ENCODE results near the gene ANKH.

ANKH gene

DNA sequence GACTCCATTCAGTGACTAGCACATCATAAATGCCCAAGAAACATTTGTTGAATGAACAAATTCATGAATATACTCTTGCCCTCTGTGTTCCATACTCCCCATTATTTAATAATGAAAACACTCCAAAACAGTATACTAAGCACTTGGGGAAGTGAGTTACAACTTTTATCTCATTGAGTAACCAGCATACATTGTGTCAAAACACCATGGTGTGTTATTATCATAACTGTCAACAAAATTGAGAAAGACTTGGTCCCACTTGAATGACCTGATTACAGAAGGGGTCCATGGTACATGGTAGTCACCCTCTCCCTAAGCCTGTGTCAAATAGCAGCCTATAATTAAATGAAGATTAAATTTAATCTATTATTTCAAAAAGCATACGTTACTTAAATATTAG is 16.2 kb downstream of the ANKH start:
- TF ChIP-seq FOXM1 (IDR thresholded peaks at IDR 0.05; ENCODE audit: borderline replicate concordance, low read depth), result no peak
- no peak for TF ChIP-seq TEAD4 (IDR thresholded peaks at IDR 0.05)
- no peak for TF ChIP-seq NFIC (IDR thresholded peaks at IDR 0.05)
- TF ChIP-seq TCF12 (IDR thresholded peaks at IDR 0.05; ENCODE audit: low read depth), result no peak
- TF ChIP-seq MAX (IDR thresholded peaks at IDR 0.05), result no peak
- TF ChIP-seq CEBPB (IDR thresholded peaks at IDR 0.05), result no peak
- TF ChIP-seq YY1 (IDR thresholded peaks at IDR 0.05; ENCODE audit: low read depth), result no peak
- TF ChIP-seq ZBTB7A (IDR thresholded peaks at IDR 0.05; ENCODE audit: low read depth), result no peak
- no peak for TF ChIP-seq EP300 (IDR thresholded peaks at IDR 0.05; ENCODE audit: borderline replicate concordance)
- no peak for TF ChIP-seq REST (IDR thresholded peaks at IDR 0.05; ENCODE audit: low read depth)
- no peak for TF ChIP-seq EGR1 (IDR thresholded peaks at IDR 0.05)
- no peak for TF ChIP-seq USF1 (IDR thresholded peaks at IDR 0.05)
- no peak for TF ChIP-seq TAF1 (IDR thresholded peaks at IDR 0.05; ENCODE audit: low read depth)
- TF ChIP-seq CREB1 (IDR thresholded peaks at IDR 0.05; ENCODE audit: low read depth), result no peak

DNA sequence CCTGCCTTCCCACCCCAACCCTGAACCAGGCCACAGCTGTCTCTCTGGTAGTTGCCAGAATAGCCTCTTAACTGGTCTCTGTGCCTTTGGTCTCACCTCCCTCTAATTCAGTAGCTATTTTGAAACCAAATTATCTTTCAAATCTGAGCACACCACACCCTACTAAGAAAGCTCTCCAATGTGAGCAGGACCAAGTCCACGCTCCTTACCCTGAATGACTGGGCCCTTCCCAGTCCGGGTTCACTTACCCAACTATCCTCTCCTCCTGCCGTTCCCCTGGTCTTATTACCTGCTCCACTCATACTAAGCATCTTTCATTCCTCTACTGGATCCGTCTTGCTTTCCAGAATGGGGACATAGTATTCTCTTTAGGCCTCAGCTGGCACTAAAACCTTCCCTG is 16.8 kb downstream of the ANKH start:
- TF ChIP-seq EGR1 (IDR thresholded peaks at IDR 0.05) (no peak), TCF12 (IDR thresholded peaks at IDR 0.05; ENCODE audit: low read depth) (no peak), EP300 (IDR thresholded peaks at IDR 0.05; ENCODE audit: borderline replicate concordance) (no peak), NFIC (IDR thresholded peaks at IDR 0.05) (no peak), REST (IDR thresholded peaks at IDR 0.05; ENCODE audit: low read depth) (no peak), YY1 (IDR thresholded peaks at IDR 0.05; ENCODE audit: low read depth) (no peak)

DNA sequence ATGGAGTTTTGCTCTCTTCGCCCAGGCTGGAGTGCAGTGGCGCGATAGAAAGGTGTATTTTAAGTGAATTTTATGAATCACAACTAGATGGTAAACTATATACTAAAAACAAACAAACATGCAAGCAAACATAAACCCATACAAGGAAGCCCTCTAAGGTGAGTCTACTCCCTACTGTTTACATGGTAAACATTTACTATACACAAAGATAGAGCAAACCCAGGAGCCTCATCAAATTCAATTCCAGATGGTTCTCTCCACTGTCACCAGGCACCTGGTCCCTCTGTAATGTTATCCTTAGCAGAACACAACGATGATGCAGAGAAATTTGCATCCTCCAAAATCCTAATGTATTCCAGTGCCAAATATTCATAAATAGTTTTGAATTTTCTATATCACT is 17.9 kb downstream of the ANKH start:
- no peak for TF ChIP-seq TEAD4 (IDR thresholded peaks at IDR 0.05)
- no peak for TF ChIP-seq EGR1 (IDR thresholded peaks at IDR 0.05)
- no peak for TF ChIP-seq RAD21 (IDR thresholded peaks at IDR 0.05; ENCODE audit: low read depth)
- no peak for TF ChIP-seq YY1 (IDR thresholded peaks at IDR 0.05; ENCODE audit: low read depth)
- TF ChIP-seq TAF1 (IDR thresholded peaks at IDR 0.05; ENCODE audit: low read depth), result no peak
- TF ChIP-seq ZBTB7A (IDR thresholded peaks at IDR 0.05; ENCODE audit: low read depth), result no peak

- no peak for TF ChIP-seq CEBPB (IDR thresholded peaks at IDR 0.05)
- no peak for TF ChIP-seq REST (IDR thresholded peaks at IDR 0.05; ENCODE audit: low read depth)
- TF ChIP-seq ZBTB7A (IDR thresholded peaks at IDR 0.05; ENCODE audit: low read depth), result no peak
Measured at GRCh38 chr5:14852779-14853178, 18.8 kb downstream of the ANKH start.

DNA sequence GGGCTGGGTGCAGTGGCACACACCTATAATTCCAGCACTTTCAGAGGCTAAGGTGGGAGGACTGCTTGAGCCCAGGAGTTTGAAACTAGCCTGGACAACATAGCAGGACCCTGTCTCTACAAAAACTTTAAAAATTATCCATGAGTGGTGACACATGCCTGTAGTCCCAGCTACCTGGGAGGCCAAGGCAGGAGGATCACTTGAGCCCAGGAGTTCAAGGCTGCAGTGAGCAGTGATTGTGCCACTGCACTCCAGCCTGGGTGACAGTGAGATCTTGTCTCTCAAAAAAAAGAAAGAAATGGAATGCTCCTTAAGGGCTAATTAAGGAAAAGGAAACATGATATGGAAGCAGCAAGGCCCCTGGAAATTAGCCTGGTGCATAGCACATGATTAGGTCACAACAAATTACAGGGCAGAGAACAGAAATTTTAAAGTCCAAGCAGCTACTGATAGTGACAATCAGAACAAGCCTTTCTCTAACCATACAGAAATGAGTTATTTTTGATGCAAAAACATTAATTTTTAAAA is 19.5 kb downstream of the ANKH start:
- TF ChIP-seq REST (IDR thresholded peaks at IDR 0.05; ENCODE audit: low read depth), result no peak
- no peak for TF ChIP-seq TEAD4 (IDR thresholded peaks at IDR 0.05)
- no peak for TF ChIP-seq EGR1 (IDR thresholded peaks at IDR 0.05)
- no peak for TF ChIP-seq ZBTB7A (IDR thresholded peaks at IDR 0.05; ENCODE audit: low read depth)
- no peak for TF ChIP-seq FOXM1 (IDR thresholded peaks at IDR 0.05; ENCODE audit: borderline replicate concordance, low read depth)
- TF ChIP-seq RAD21 (IDR thresholded peaks at IDR 0.05; ENCODE audit: low read depth), result no peak
- TF ChIP-seq TCF12 (IDR thresholded peaks at IDR 0.05; ENCODE audit: low read depth), result no peak
- no peak for TF ChIP-seq CEBPB (IDR thresholded peaks at IDR 0.05)
- TF ChIP-seq NFIC (IDR thresholded peaks at IDR 0.05), result no peak
- no peak for TF ChIP-seq USF1 (IDR thresholded peaks at IDR 0.05)
- TF ChIP-seq CREB1 (IDR thresholded peaks at IDR 0.05; ENCODE audit: low read depth), result no peak
- no peak for TF ChIP-seq MAX (IDR thresholded peaks at IDR 0.05)
- TF ChIP-seq TAF1 (IDR thresholded peaks at IDR 0.05; ENCODE audit: low read depth), result no peak
- no peak for TF ChIP-seq YY1 (IDR thresholded peaks at IDR 0.05; ENCODE audit: low read depth)
- no peak for TF ChIP-seq EP300 (IDR thresholded peaks at IDR 0.05; ENCODE audit: borderline replicate concordance)

All from Ishikawa (cell line).